SK-N-SH (cell line): ENCODE data around the gene MAML3. TPM values are rescaled to one million over a fixed set of nuclear protein-coding genes. Genes with fewer than 3 reads are reported as not detected.

Source experiments
- CTCF ChIA-PET: fragments of 300-600, 350-600 bp; formaldehyde crosslinking; extraction: SDS; loops from one replicate; lab custom pipeline; 2021; lab: Yijun Ruan, JAX
- POLR2A ChIA-PET: fragments of 350-600 bp; sonication (Branson Sonifier 250); formaldehyde crosslinking; extraction: SDS; loops from one replicate; lab custom pipeline; 2020; ENCODE audit warnings: antibody characterized with exemption, inconsistent platforms; lab: Yijun Ruan, JAX
- DNase-seq: peaks from one replicate; pipeline ENCODE4 v3.0.0; 2012
- H2AFZ ChIP-seq: fragments of 200-600 bp; sonication (generic); 2 replicates; pipeline ENCODE4 v1.8.1; 2016; ENCODE audit warnings: antibody characterized with exemption, mild to moderate bottlenecking, low read depth
- H3F3A ChIP-seq: fragments of 200-600 bp; sonication (generic); replicated peaks from 2 replicates; pipeline ENCODE3; 2016; ENCODE audit warnings: antibody characterized with exemption, mild to moderate bottlenecking; ENCODE audit not compliant: insufficient read depth
- H3K27ac ChIP-seq, 2 experiments: fragments of 200-500 bp in 1 of 2; fragments of 200-600 bp in 1 of 2; sonication (Bioruptor generic) in 1 of 2; sonication (generic), shearing (Covaris generic) in 1 of 2; 2 replicates each; pipeline versions ENCODE4 v1.5.1 to v1.6.1; 2014 to 2016; ENCODE audit warnings: low read depth in 2 of 2, inconsistent platforms in 1 of 2, low read length in 1 of 2, mild to moderate bottlenecking in 1 of 2, mixed read lengths in 1 of 2
- H3K27me3 ChIP-seq: fragments of 200-600 bp; sonication (generic), shearing (Covaris generic); 2 replicates; pipeline ENCODE4 v1.6.1; 2016; ENCODE audit warnings: mixed run types; ENCODE audit not compliant: insufficient read depth
- H3K36me3 ChIP-seq, 2 experiments: fragments of 200-500 bp in 1 of 2; fragments of 200-600 bp in 1 of 2; sonication (Bioruptor generic) in 1 of 2; sonication (generic) in 1 of 2; replicated peaks in 1 of 2; 2 replicates each; pipeline versions ENCODE3 to v1.5.1; 2014 to 2016; ENCODE audit warnings: low read length in 1 of 2, mild to moderate bottlenecking in 1 of 2; ENCODE audit not compliant: insufficient read depth in 2 of 2, control insufficient read depth in 1 of 2
- H3K4me1 ChIP-seq, 2 experiments: fragments of 200-500 bp in 1 of 2; fragments of 200-600 bp in 1 of 2; sonication (Bioruptor generic) in 1 of 2; sonication (generic), shearing (Covaris generic) in 1 of 2; 2 replicates each; pipeline versions ENCODE4 v1.5.1 to v1.6.1; 2014 to 2016; ENCODE audit warnings: low read depth in 1 of 2, low read length in 1 of 2, mixed run types in 1 of 2; ENCODE audit not compliant: insufficient read depth in 2 of 2, control insufficient read depth in 1 of 2
- H3K4me2 ChIP-seq: fragments of 200-600 bp; sonication (generic), shearing (Covaris generic); 2 replicates; pipeline ENCODE4 v1.6.1; 2017; ENCODE audit warnings: mixed run types
- H3K4me3 ChIP-seq, 2 experiments: fragments of 200-500 bp in 1 of 2; fragments of 200-600 bp in 1 of 2; sonication (Bioruptor generic) in 1 of 2; sonication (generic), shearing (Covaris generic) in 1 of 2; 2 replicates each; pipeline versions ENCODE4 v1.5.1 to v1.8.1; 2014 to 2016; ENCODE audit warnings: low read depth in 2 of 2, inconsistent platforms in 1 of 2, low read length in 1 of 2, mild to moderate bottlenecking in 1 of 2, mixed read lengths in 1 of 2, moderate library complexity in 1 of 2
- H3K79me2 ChIP-seq: fragments of 200-600 bp; sonication (generic); 2 replicates; pipeline ENCODE4 v1.8.1; 2017; ENCODE audit warnings: mild to moderate bottlenecking; ENCODE audit not compliant: insufficient read depth
- H3K9ac ChIP-seq: fragments of 200-600 bp; sonication (generic); 2 replicates; pipeline ENCODE4 v1.6.1; 2017; ENCODE audit warnings: mixed run types
- H3K9me2 ChIP-seq: fragments of 200-600 bp; sonication (generic); 2 replicates; pipeline ENCODE4 v1.6.1; 2017; ENCODE audit warnings: mixed run types
- H3K9me3 ChIP-seq: fragments of 200-600 bp; sonication (generic); 2 replicates; pipeline ENCODE4 v1.6.1; 2017; ENCODE audit warnings: mixed run types, mild to moderate bottlenecking, moderate library complexity
- H4K20me1 ChIP-seq: fragments of 200-600 bp; sonication (generic); 2 replicates; pipeline ENCODE4 v1.6.1; 2017; ENCODE audit warnings: mild to moderate bottlenecking, mixed run types; ENCODE audit not compliant: insufficient read depth
- CTCF ChIP-seq: fragments of 200-600 bp; sonication (generic); IDR thresholded peaks from 2 replicates; pipeline ENCODE4 v1.6.1; 2017; ENCODE audit warnings: antibody characterized with exemption, mild to moderate bottlenecking, moderate library complexity
- EP300 ChIP-seq, 2 experiments: IDR thresholded peaks; 2 replicates each; pipeline versions ENCODE4 v1.4.0 to v1.6.1; 2012; ENCODE audit warnings: borderline replicate concordance in 1 of 2, low read depth in 1 of 2, low read length in 1 of 2
- EZH2phosphoT487 ChIP-seq: fragments of 200-600 bp; sonication (generic); IDR thresholded peaks from 2 replicates; pipeline ENCODE4 v1.6.1; 2017; ENCODE audit warnings: low read depth, mixed run types, mild to moderate bottlenecking, antibody characterized with exemption, moderate library complexity, borderline replicate concordance
- FOSL2 ChIP-seq: IDR thresholded peaks from 2 replicates; pipeline ENCODE4 v1.4.0; 2012; ENCODE audit warnings: low read depth, mild to moderate bottlenecking, moderate library complexity, borderline replicate concordance
- FOXM1 ChIP-seq: IDR thresholded peaks from 2 replicates; pipeline ENCODE4 v1.4.0; 2012; ENCODE audit warnings: low read depth, mild to moderate bottlenecking
- GABPA ChIP-seq: IDR thresholded peaks from 2 replicates; pipeline ENCODE4 v1.4.0; 2012; ENCODE audit warnings: low read depth, mild to moderate bottlenecking
- GATA2 ChIP-seq: sonication (generic); formaldehyde crosslinking; IDR thresholded peaks from 2 replicates; pipeline ENCODE4 v1.5.0; 2020; ENCODE audit warnings: mild to moderate bottlenecking, missing genetic modification reagents
- JUND ChIP-seq: IDR thresholded peaks from 2 replicates; pipeline ENCODE4 v1.4.0; 2012
- MAX ChIP-seq: IDR thresholded peaks from 2 replicates; pipeline ENCODE4 v1.4.0; 2012; ENCODE audit warnings: low read depth
- MEF2A ChIP-seq: IDR thresholded peaks from 2 replicates; pipeline ENCODE4 v1.4.0; 2012; ENCODE audit warnings: low read depth, borderline replicate concordance
- MXI1 ChIP-seq: IDR thresholded peaks from 2 replicates; pipeline ENCODE4 v1.6.1; 2012; ENCODE audit warnings: mild to moderate bottlenecking, low read depth, low read length, improper control_type of control experiment
- NFIC ChIP-seq: IDR thresholded peaks from 2 replicates; pipeline ENCODE4 v1.4.0; 2012; ENCODE audit warnings: borderline replicate concordance
- NRF1 ChIP-seq: IDR thresholded peaks from 2 replicates; pipeline ENCODE4 v1.6.1; 2012; ENCODE audit warnings: low read depth, mild to moderate bottlenecking, low read length
- POLR2AphosphoS5 ChIP-seq: IDR thresholded peaks from 2 replicates; pipeline ENCODE4 v1.6.1; 2012; ENCODE audit warnings: low read depth, low read length
- RAD21 ChIP-seq: IDR thresholded peaks from 2 replicates; pipeline ENCODE4 v1.6.1; 2012; ENCODE audit warnings: mild to moderate bottlenecking, low read length
- RCOR1 ChIP-seq: fragments of 150-350 bp; IDR thresholded peaks from 2 replicates; pipeline ENCODE4 v1.6.1; 2017; ENCODE audit warnings: antibody characterized with exemption, low read length
- RXRA ChIP-seq: IDR thresholded peaks from 2 replicates; pipeline ENCODE4 v1.4.0; 2012; ENCODE audit warnings: low read depth, mild to moderate bottlenecking, borderline replicate concordance
- TAF1 ChIP-seq: IDR thresholded peaks from 2 replicates; pipeline ENCODE4 v1.6.1; 2012; ENCODE audit warnings: low read depth, mild to moderate bottlenecking, low read length, moderate library complexity, borderline replicate concordance
- TCF12 ChIP-seq: IDR thresholded peaks from 2 replicates; pipeline ENCODE4 v1.4.0; 2012
- USF1 ChIP-seq: IDR thresholded peaks from 2 replicates; pipeline ENCODE4 v1.4.0; 2012; ENCODE audit warnings: low read depth, borderline replicate concordance
- WGBS: methylation state at CpG from one replicate; pipeline ENCODE4 v1.1.6; 2017; ENCODE audit warnings: low lambda C conversion rate; 5-methylcytosine and 5-hydroxymethylcytosine counted together
- polyA plus RNA-seq, 3 experiments: library from polyadenylated mRNA; depleted of rRNA; stranded (reverse); fragments of >200 nt; gene quantifications; 2 replicates each; pipeline ENCODE4 v1.2.3, GENCODE V29; 2012

The MAML3 gene
- polyA plus RNA-seq, 1 of the 3 experiments (the other 2 are of a cell fraction), result 5.3 TPM

GRCh38 chr4:140152751-140153418 lies 1.1 kb downstream of the MAML3 start:
- peak; percentile 52 for DNase-seq
- Histone ChIP-seq H3K36me3 (no peaks in the 10 kb centered on the region), H3K9ac (peak overlapping the region; percentile 93), H3K4me1 (peaks cover 0 to 17% of the 10 kb centered on the region in 2 experiments; a peak in 2 of 4 replicates), H3K27me3 (no peaks in the 10 kb centered on the region), H4K20me1 (no peaks in the 10 kb centered on the region), H3K9me3 (no peaks in the 10 kb centered on the region), H3K79me2 (peaks cover 19% of the 10 kb centered on the region; the same call in 1 of the 2 replicates), H3F3A (peaks cover 32% of the 10 kb centered on the region), H3K27ac (peak overlapping the region; percentile 98 to 99), H2AFZ (peak overlapping the region; percentile 71), H3K4me2 (peak overlapping the region; percentile 92), H3K4me3 (peak overlapping the region; percentile 94 to 97), H3K9me2 (no peaks in the 10 kb centered on the region)
- CTCF ChIA-PET, result interaction anchor here (0.6 to 7.8 kb wide), 16 partner anchors 13 to 496 kb away, joined by 3 to 91 read pairs (median 4); no protein-coding TSS in a partner anchor
- POLR2A ChIA-PET, result interaction anchor here (0.7 to 5.4 kb wide), 15 partner anchors 33 to 496 kb away, joined by 3 to 80 read pairs (median 11); no protein-coding TSS in a partner anchor
- 0% methylated on average over 15 of the region's 54 CpGs for WGBS
- no peak for TF ChIP-seq RXRA
- 0 out of 2 replicates have a peak, but pooled peaks have one; percentile 26 for TF ChIP-seq TAF1
- TF ChIP-seq FOXM1, result no peak
- TF ChIP-seq RCOR1, result no peak

GRCh38 chr4:140152013-140152703 lies 1.8 kb downstream of the MAML3 start:
- TF ChIP-seq MXI1 (peak; percentile 44; the same call in 1 of the 2 replicates), JUND (no peak), MEF2A (no peak), POLR2AphosphoS5 (0 out of 2 replicates have a peak, but pooled peaks have one; percentile 1), EP300 (IDR thresholded peaks at IDR 0.05; ENCODE audit: borderline replicate concordance in 1 of 2, low read depth in 1 of 2, low read length in 1 of 2) (no peak), CTCF (peak; percentile 44), FOXM1 (no peak), MAX (peak; percentile 40), NFIC (no peak; the same call in 1 of the 2 replicates), FOSL2 (no peak), GABPA (no peak), RAD21 (peak; percentile 16; the same call in 1 of the 2 replicates), USF1 (no peak), EZH2phosphoT487 (no peak), TAF1 (no peak; the same call in 1 of the 2 replicates), NRF1 (no peak), GATA2 (CRISPR knock-in tag) (peak; percentile 32; the same call in 1 of the 2 replicates), RXRA (no peak), TCF12 (no peak)
- TF ChIP-seq, all 33 proteins: peak for 6
- H2AFZ ChIP-seq, result peak overlapping the region; percentile 61; the same call in 1 of the 2 replicates
- no peaks in the 10 kb centered on the region for H3K36me3 ChIP-seq
- ChIA-PET POLR2A (interaction anchor here (0.6 to 5.4 kb wide), 22 partner anchors 33 to 496 kb away, joined by 3 to 80 read pairs (median 8); no protein-coding TSS in a partner anchor), CTCF (interaction anchor here (0.6 to 7.8 kb wide), 9 partner anchors 12 to 304 kb away, joined by 3 to 91 read pairs (median 4); no protein-coding TSS in a partner anchor)
- no peaks in the 10 kb centered on the region for H4K20me1 ChIP-seq
- under 1% methylated on average over 20 of the region's 50 CpGs for WGBS
- H3F3A ChIP-seq, result peaks cover 32% of the 10 kb centered on the region
- H3K9ac ChIP-seq, result peak overlapping the region; percentile 93
- H3K4me1 ChIP-seq, result peaks cover 0 to 17% of the 10 kb centered on the region in 2 experiments; a peak in 2 of 4 replicates
- H3K4me2 ChIP-seq, result peak overlapping the region; percentile 92
- no peaks in the 10 kb centered on the region for H3K9me2 ChIP-seq
- H3K9me3 ChIP-seq, result no peaks in the 10 kb centered on the region
- peaks cover 25% of the 10 kb centered on the region; the same call in 1 of the 2 replicates for H3K79me2 ChIP-seq
- peak; percentile 84 for DNase-seq
- H3K27me3 ChIP-seq, result no peaks in the 10 kb centered on the region
- H3K27ac ChIP-seq, result peak overlapping the region; percentile 98 to 99
- peak overlapping the region; percentile 94 to 97 for H3K4me3 ChIP-seq
